K562 (cell line): ENCODE measurements around the gene LXN. TPM values are rescaled to one million over a fixed set of nuclear protein-coding genes. Genes with fewer than 3 reads are reported as not detected.

ENCODE experiments used
- FOXM1 ChIP-seq, 2 experiments: fragments of 450-650 bp in 1 of 2; sonication (generic) in 1 of 2; formaldehyde crosslinking in 1 of 2; IDR thresholded peaks; 2 replicates each; pipeline versions ENCODE4 v1.6.1 to v1.9.0; 2017 to 2022; ENCODE audit warnings: low read depth in 2 of 2, mild to moderate bottlenecking in 2 of 2, missing genetic modification reagents in 1 of 2, moderate library complexity in 1 of 2
- KDM4B ChIP-seq, 2 experiments: fragments of 450-650 bp in 1 of 2; sonication (generic) in 1 of 2; IDR thresholded peaks; 2 replicates each; pipeline ENCODE4 v1.6.1; 2016 to 2017; ENCODE audit warnings: borderline replicate concordance in 2 of 2, antibody characterized with exemption in 1 of 2, low read depth in 1 of 2, mild to moderate bottlenecking in 1 of 2
- MXD1 ChIP-seq: fragments of 250-450 bp; sonication (Bioruptor Pico); IDR thresholded peaks from 2 replicates; pipeline ENCODE4 v1.8.0; 2021; ENCODE audit warnings: borderline replicate concordance, mild to moderate bottlenecking, moderate library complexity; ENCODE audit not compliant: poor library complexity, severe bottlenecking
- NELFE ChIP-seq: IDR thresholded peaks from 2 replicates; pipeline ENCODE4 v1.6.1; 2011; ENCODE audit warnings: mild to moderate bottlenecking; ENCODE audit not compliant: insufficient read depth, insufficient read length
- NR2C1 ChIP-seq, 2 experiments: fragments of 450-650 bp; IDR thresholded peaks; 2 replicates each; pipeline ENCODE4 v1.6.1; 2017; ENCODE audit warnings: mild to moderate bottlenecking in 2 of 2, antibody characterized with exemption in 1 of 2, inconsistent platforms in 1 of 2, missing compliant biosample characterization in 1 of 2, missing genetic modification characterization in 1 of 2
- PHF8 ChIP-seq: fragments of 200-600 bp; sonication (generic); IDR thresholded peaks from 2 replicates; pipeline ENCODE4 v1.6.1; 2012; ENCODE audit warnings: mixed run types, mild to moderate bottlenecking, inconsistent platforms, low read length, moderate library complexity, borderline replicate concordance
- TCF15 ChIP-seq: fragments of 250-450 bp; sonication (Bioruptor Pico); IDR thresholded peaks from 2 replicates; pipeline ENCODE4 v1.8.0; 2022; ENCODE audit warnings: moderate library complexity, mild to moderate bottlenecking, inconsistent platforms
- TOE1 ChIP-seq, 2 experiments: fragments of 450-650 bp in 1 of 2; sonication (generic) in 1 of 2; formaldehyde crosslinking in 1 of 2; IDR thresholded peaks; 2 replicates each; pipeline versions ENCODE4 v1.7.1 to v1.8.0; 2016 to 2022; ENCODE audit warnings: borderline replicate concordance in 2 of 2, mild to moderate bottlenecking in 2 of 2, antibody characterized with exemption in 1 of 2, inconsistent platforms in 1 of 2, low read depth in 1 of 2, missing genetic modification reagents in 1 of 2, moderate library complexity in 1 of 2
- U2AF1 ChIP-seq: fragments of 200-400 bp; formaldehyde crosslinking; optimal IDR thresholded peaks from 2 replicates; pipeline ENCODE3; 2017; ENCODE audit warnings: mild to moderate bottlenecking, low read depth, low read length, moderate library complexity
- XRCC3 ChIP-seq: fragments of 450-650 bp; IDR thresholded peaks from 2 replicates; pipeline ENCODE4 v1.6.1; 2017; ENCODE audit warnings: mild to moderate bottlenecking, moderate library complexity
- ZBTB2 ChIP-seq: fragments of 450-650 bp; IDR thresholded peaks from 2 replicates; pipeline ENCODE4 v1.6.1; 2016; ENCODE audit warnings: antibody characterized with exemption
- ZBTB40 ChIP-seq, 2 experiments: fragments of 450-650 bp in 1 of 2; sonication (generic) in 1 of 2; formaldehyde crosslinking in 1 of 2; IDR thresholded peaks; 2 replicates each; pipeline versions ENCODE4 v1.7.1 to v1.9.0; 2016 to 2022; ENCODE audit warnings: inconsistent platforms in 1 of 2, mild to moderate bottlenecking in 1 of 2, missing genetic modification reagents in 1 of 2
- ZNF707 ChIP-seq: fragments of 250-450 bp; sonication (Bioruptor Pico); conservative IDR thresholded peaks from 2 replicates; pipeline ENCODE4 v1.8.0; 2022; ENCODE audit warnings: inconsistent platforms, mild to moderate bottlenecking, moderate library complexity
- polyA plus RNA-seq, 8 experiments: library from polyadenylated mRNA; depleted of rRNA in 4 of 8; stranded (reverse) in 5 of 8; unstranded in 3 of 8; fragments of >200 nt; fragmentation: Nextera tagmentation in 2 of 8; fragmentation: Illumina TruSeq in 1 of 8; extraction: Ambion mirVana in 2 of 8; extraction: Trizol in 1 of 8; gene quantifications; 2 replicates each; pipeline versions ENCODE4 v1.2.1 to v1.2.3, GENCODE V29; 2011 to 2014; ENCODE audit warnings: inconsistent platforms in 1 of 8, missing spikeins in 1 of 8
- total RNA-seq, 7 experiments: library from RNA; depleted of rRNA in 6 of 7; stranded (reverse); fragments of >200 nt in 6 of 7; fragmentation: Illumina TruSeq in 2 of 7; extraction: Trizol in 2 of 7; gene quantifications; 2 replicates each; pipeline versions ENCODE4 v1.2.1 to v1.2.3, GENCODE V29; 2011 to 2021; ENCODE audit warnings: low replicate concordance in 1 of 7

The LXN gene
- total and polyA plus RNA-seq, 9 of the 15 experiments (the other 6 are each of a cell fraction or from before 2014, with no cell fraction given), result 0.08 to 0.13 TPM; not detected in 7

GRCh38 chr3:158644345-158644908 is 28.0 kb downstream of the LXN start, which contains the start of gene GFM1 (continued):
- TF ChIP-seq FOXM1 (IDR thresholded peaks at IDR 0.05; ENCODE audit: low read depth) (peak; percentile 53; the same call in 1 of the 2 replicates), FOXM1 (CRISPR knock-in tag; IDR thresholded peaks at IDR 0.05; ENCODE audit: low read depth) (0 out of 2 replicates have a peak, but pooled peaks have one; percentile 57), ZNF707 (CRISPR knock-in tag) (no peak), PHF8 (peak; percentile 95), KDM4B (IDR thresholded peaks at IDR 0.05; ENCODE audit: borderline replicate concordance in 2 of 2, low read depth in 1 of 2) (peak in 1 of 2 experiments; percentile 86; a peak in 1 of 4 replicates), ZBTB40 (IDR thresholded peaks at IDR 0.05) (peak; percentile 97), ZBTB40 (CRISPR knock-in tag; IDR thresholded peaks at IDR 0.05) (no peak), U2AF1 (no peak), TOE1 (IDR thresholded peaks at IDR 0.05; ENCODE audit: borderline replicate concordance) (peak; percentile 85), TOE1 (CRISPR knock-in tag; IDR thresholded peaks at IDR 0.05; ENCODE audit: borderline replicate concordance, low read depth) (0 out of 2 replicates have a peak, but pooled peaks have one; percentile 74), NR2C1 (IDR thresholded peaks at IDR 0.05) (peak; percentile 100), NR2C1 (tag; IDR thresholded peaks at IDR 0.05) (peak; percentile 100), ZBTB2 (peak; percentile 83; the same call in 1 of the 2 replicates), NELFE (no peak), XRCC3 (no peak), MXD1 (CRISPR knock-in tag) (peak; percentile 52), TCF15 (CRISPR knock-in tag) (no peak)
